ENCODE measurements around the gene HOXA3. TPM values are rescaled to one million over a fixed set of nuclear protein-coding genes. Genes with fewer than 3 reads are reported as not detected.

Gene HOXA3
- total and polyA plus RNA-seq, 2 donors (not counting 1 experiment from before 2014, with no cell fraction given) = 0.68 to 1.5 TPM

DNA sequence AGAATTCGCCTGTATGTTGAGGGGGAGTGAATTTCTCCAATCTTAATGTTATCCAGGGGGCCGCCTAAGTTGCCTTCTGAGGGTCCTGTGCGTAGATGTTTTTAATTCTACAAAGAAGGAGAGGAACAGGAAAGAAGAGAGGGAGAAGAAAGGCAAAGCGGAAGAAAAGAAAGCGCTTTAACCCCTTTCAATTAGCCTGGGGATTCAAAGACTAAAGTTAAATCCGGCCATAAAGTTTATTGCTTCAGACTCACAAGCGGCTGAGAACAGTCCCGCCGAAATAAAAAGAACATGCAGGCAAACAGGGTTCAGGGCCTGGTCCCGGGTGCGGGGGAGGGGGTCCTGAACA is 13.4 kb downstream of the HOXA3 start:
- H3K36me3 ChIP-seq (ENCODE audit: control insufficient read depth, insufficient read depth, low read length) = peaks cover 2% of the 10 kb centered on the region
- H3K9ac ChIP-seq (ENCODE audit: insufficient read depth, low read length) = peak overlapping the region; percentile 82
- no peaks in the 10 kb centered on the region for H3K27me3 ChIP-seq (ENCODE audit: control insufficient read depth, insufficient read depth, low read length)
- H3K79me2 ChIP-seq (ENCODE audit: control insufficient read depth, insufficient read depth, low read length) = peaks cover 69% of the 10 kb centered on the region
- DNase-seq (ENCODE audit: low read depth in 2 of 2) = no peak
- peaks cover 30% of the 10 kb centered on the region for H3K4me1 ChIP-seq (ENCODE audit: control insufficient read depth, extremely low read depth, insufficient read depth, low read length)
- TF ChIP-seq, protein P1, sequence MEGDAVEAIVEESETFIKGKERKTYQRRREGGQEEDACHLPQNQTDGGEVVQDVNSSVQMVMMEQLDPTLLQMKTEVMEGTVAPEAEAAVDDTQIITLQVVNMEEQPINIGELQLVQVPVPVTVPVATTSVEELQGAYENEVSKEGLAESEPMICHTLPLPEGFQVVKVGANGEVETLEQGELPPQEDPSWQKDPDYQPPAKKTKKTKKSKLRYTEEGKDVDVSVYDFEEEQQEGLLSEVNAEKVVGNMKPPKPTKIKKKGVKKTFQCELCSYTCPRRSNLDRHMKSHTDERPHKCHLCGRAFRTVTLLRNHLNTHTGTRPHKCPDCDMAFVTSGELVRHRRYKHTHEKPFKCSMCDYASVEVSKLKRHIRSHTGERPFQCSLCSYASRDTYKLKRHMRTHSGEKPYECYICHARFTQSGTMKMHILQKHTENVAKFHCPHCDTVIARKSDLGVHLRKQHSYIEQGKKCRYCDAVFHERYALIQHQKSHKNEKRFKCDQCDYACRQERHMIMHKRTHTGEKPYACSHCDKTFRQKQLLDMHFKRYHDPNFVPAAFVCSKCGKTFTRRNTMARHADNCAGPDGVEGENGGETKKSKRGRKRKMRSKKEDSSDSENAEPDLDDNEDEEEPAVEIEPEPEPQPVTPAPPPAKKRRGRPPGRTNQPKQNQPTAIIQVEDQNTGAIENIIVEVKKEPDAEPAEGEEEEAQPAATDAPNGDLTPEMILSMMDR (conservative IDR thresholded peaks at IDR 0.05 in 1 of 2, IDR thresholded peaks at IDR 0.05 in 1 of 2; ENCODE audit: low read depth in 1 of 2, low read length in 2 of 2) = no peak
- TF ChIP-seq EZH2 (IDR thresholded peaks at IDR 0.05; ENCODE audit: low read length, missing control alignments) = no peak
- peak overlapping the region; percentile 98 for H3K27ac ChIP-seq (ENCODE audit: insufficient read depth, low read length)
- no peak overlapping the region for H2AFZ ChIP-seq (ENCODE audit: low read length)
- H3K4me3 ChIP-seq (replicated peaks in 1 of 4; ENCODE audit: control extremely low read depth in 1 of 4, insufficient read depth in 1 of 4, low read depth in 3 of 4, low read length in 4 of 4) = peak overlapping the region; percentile 57 to 99 (median 90)
- no peaks in the 10 kb centered on the region for H3K9me3 ChIP-seq (ENCODE audit: control insufficient read depth, insufficient read depth, low read depth, low read length)
- H4K20me1 ChIP-seq (ENCODE audit: control insufficient read depth, extremely low read depth, insufficient read depth, low read length) = no peaks in the 10 kb centered on the region
- H3K4me2 ChIP-seq (ENCODE audit: extremely low read depth, insufficient read depth, low read length) = peak overlapping the region; percentile 99

DNA sequence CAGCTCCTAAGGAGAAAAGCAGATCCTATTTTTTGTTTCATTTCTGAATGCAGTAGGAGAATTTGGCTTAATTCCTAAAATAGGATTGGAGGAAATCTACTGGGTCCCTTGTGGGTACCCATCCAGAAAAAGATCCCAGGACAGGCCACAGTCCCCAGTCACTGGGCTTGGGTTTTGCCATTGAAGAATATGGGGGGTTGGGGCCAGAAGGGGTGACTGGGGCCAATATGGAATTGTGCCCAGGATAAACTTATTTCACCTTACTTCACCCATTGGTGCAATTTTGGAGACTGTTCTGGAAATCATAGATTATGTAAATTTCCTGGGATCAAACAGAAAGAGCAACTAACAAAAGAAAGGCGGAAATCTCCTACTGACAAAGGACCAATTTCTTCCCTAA is 13.9 kb downstream of the HOXA3 start:
- Histone ChIP-seq H3K27ac (ENCODE audit: insufficient read depth, low read length) (peak overlapping the region; percentile 98), H2AFZ (ENCODE audit: low read length) (no peak overlapping the region), H3K9ac (ENCODE audit: insufficient read depth, low read length) (no peak overlapping the region), H3K4me2 (ENCODE audit: extremely low read depth, insufficient read depth, low read length) (peak overlapping the region; percentile 99), H3K79me2 (ENCODE audit: control insufficient read depth, insufficient read depth, low read length) (peaks cover 70% of the 10 kb centered on the region), H3K4me1 (ENCODE audit: control insufficient read depth, extremely low read depth, insufficient read depth, low read length) (peaks cover 34% of the 10 kb centered on the region), H3K4me3 (replicated peaks in 1 of 4; ENCODE audit: control extremely low read depth in 1 of 4, insufficient read depth in 1 of 4, low read depth in 3 of 4, low read length in 4 of 4) (peak overlapping the region in 3 of 4 experiments; percentile 2 to 99 (median 57)), H4K20me1 (ENCODE audit: control insufficient read depth, extremely low read depth, insufficient read depth, low read length) (no peaks in the 10 kb centered on the region), H3K27me3 (ENCODE audit: control insufficient read depth, insufficient read depth, low read length) (no peaks in the 10 kb centered on the region), H3K36me3 (ENCODE audit: control insufficient read depth, insufficient read depth, low read length) (peaks cover 2% of the 10 kb centered on the region), H3K9me3 (ENCODE audit: control insufficient read depth, insufficient read depth, low read depth, low read length) (no peaks in the 10 kb centered on the region)
- DNase-seq (ENCODE audit: low read depth in 2 of 2) = no peak
- TF ChIP-seq, protein P1 (conservative IDR thresholded peaks at IDR 0.05 in 1 of 2, IDR thresholded peaks at IDR 0.05 in 1 of 2; ENCODE audit: low read depth in 1 of 2, low read length in 2 of 2) = no peak
- no peak for TF ChIP-seq EZH2 (IDR thresholded peaks at IDR 0.05; ENCODE audit: low read length, missing control alignments)

GRCh38 chr7:27137640-27138315 is 14.6 kb downstream of the HOXA3 start:
- peak in 1 of 2 donors; percentile 73 for DNase-seq (ENCODE audit: low read depth in 2 of 2)
- Histone ChIP-seq H3K36me3 (ENCODE audit: control insufficient read depth, insufficient read depth, low read length) (peaks cover 2% of the 10 kb centered on the region), H3K4me3 (replicated peaks in 1 of 4; ENCODE audit: control extremely low read depth in 1 of 4, insufficient read depth in 1 of 4, low read depth in 3 of 4, low read length in 4 of 4) (peak overlapping the region in 3 of 4 experiments; percentile 2 to 99 (median 57)), H3K9me3 (ENCODE audit: control insufficient read depth, insufficient read depth, low read depth, low read length) (no peaks in the 10 kb centered on the region), H2AFZ (ENCODE audit: low read length) (no peak overlapping the region), H3K4me2 (ENCODE audit: extremely low read depth, insufficient read depth, low read length) (peak overlapping the region; percentile 99), H4K20me1 (ENCODE audit: control insufficient read depth, extremely low read depth, insufficient read depth, low read length) (no peaks in the 10 kb centered on the region), H3K27me3 (ENCODE audit: control insufficient read depth, insufficient read depth, low read length) (no peaks in the 10 kb centered on the region), H3K9ac (ENCODE audit: insufficient read depth, low read length) (no peak overlapping the region), H3K4me1 (ENCODE audit: control insufficient read depth, extremely low read depth, insufficient read depth, low read length) (peaks cover 36% of the 10 kb centered on the region), H3K79me2 (ENCODE audit: control insufficient read depth, insufficient read depth, low read length) (peaks cover 69% of the 10 kb centered on the region), H3K27ac (ENCODE audit: insufficient read depth, low read length) (peak overlapping the region; percentile 98)
- no peak for TF ChIP-seq EZH2 (IDR thresholded peaks at IDR 0.05; ENCODE audit: low read length, missing control alignments)
- TF ChIP-seq, protein P1 (conservative IDR thresholded peaks at IDR 0.05 in 1 of 2, IDR thresholded peaks at IDR 0.05 in 1 of 2; ENCODE audit: low read depth in 1 of 2, low read length in 2 of 2) = no peak

Data from fibroblast of lung (primary cell).